T-cell (primary cell): ENCODE data around the gene FLVCR1. TPM values are rescaled to one million over a fixed set of nuclear protein-coding genes. Genes with fewer than 3 reads are reported as not detected.

Experiments
- ATAC-seq, 4 experiments: fragments of 200-7000 bp in 3 of 4; fragments of 150-1000 bp in 1 of 4; cut with Tn5 transposase; replicated peaks in 1 of 4; 1 replicate in 3 of 4; 2 replicates in 1 of 4; pipeline ENCODE4 v1.10.0; 2021; ENCODE audit warnings: moderate library complexity in 3 of 4, mild to moderate bottlenecking in 2 of 4, moderate number of reproducible peaks in 1 of 4
- CTCF ChIA-PET, 2 donors: fragments of 300-600 bp; sonication (Branson Sonifier 250); formaldehyde crosslinking; loops; one replicate each; lab custom pipeline; 2022; ENCODE audit warnings: antibody characterized with exemption in 2 of 2; lab: Charles Lee
- POLR2A ChIA-PET, 2 donors: fragments of 300-600 bp; sonication (Branson Sonifier 250); formaldehyde crosslinking; loops; one replicate each; lab custom pipeline; 2022; ENCODE audit warnings: antibody characterized with exemption in 2 of 2; lab: Charles Lee
- DNase-seq, 35 experiments: peaks; one replicate each; pipeline versions ENCODE4 v3.0.0 to v3.0.0-alpha.2; 2013 to 2023
- H3K27ac ChIP-seq: one replicate; pipeline ENCODE4 v1.5.1; 2013; ENCODE audit warnings: low read length
- H3K27me3 ChIP-seq, 2 experiments: replicated peaks in 1 of 2; 1 replicate in 1 of 2; 2 replicates in 1 of 2; pipeline versions ENCODE4 v1.6.1 to v1.7.0; 2013; ENCODE audit warnings: low read length in 1 of 2, mixed read lengths in 1 of 2; ENCODE audit not compliant: control insufficient read depth in 2 of 2, insufficient read depth in 2 of 2; ENCODE audit errors: extremely low read depth in 1 of 2
- H3K36me3 ChIP-seq, 2 donors: 1 replicate in 1 of 2; 2 replicates in 1 of 2; pipeline versions ENCODE4 v1.6.1 to v1.7.0; 2013; ENCODE audit warnings: low read length in 1 of 2; ENCODE audit not compliant: control insufficient read depth in 2 of 2, insufficient read depth in 1 of 2; ENCODE audit errors: extremely low read depth in 1 of 2
- H3K4me1 ChIP-seq, 2 experiments: 1 replicate in 1 of 2; 2 replicates in 1 of 2; pipeline versions ENCODE4 v1.6.1 to v1.7.0; 2013; ENCODE audit warnings: low read length in 2 of 2, mixed read lengths in 1 of 2; ENCODE audit not compliant: insufficient read depth in 2 of 2, control insufficient read depth in 1 of 2; ENCODE audit errors: extremely low read depth in 1 of 2
- H3K4me3 ChIP-seq, 2 donors: 1 replicate in 1 of 2; 2 replicates in 1 of 2; pipeline versions ENCODE4 v1.5.1 to v1.7.0; 2013; ENCODE audit warnings: mild to moderate bottlenecking in 2 of 2, low read length in 1 of 2, moderate library complexity in 1 of 2; ENCODE audit not compliant: control insufficient read depth in 1 of 2; ENCODE audit errors: extremely low read depth in 1 of 2
- H3K9me3 ChIP-seq: 2 replicates; pipeline ENCODE4 v1.7.0; 2013
- H3K27ac Mint-ChIP-seq, 2 donors: one replicate each; pipeline ENCODE4 v1.8.0; 2020 to 2021; ENCODE audit warnings: mild to moderate bottlenecking in 2 of 2, mixed read lengths in 2 of 2
- H3K27me3 Mint-ChIP-seq, 2 donors: one replicate each; pipeline ENCODE4 v1.8.0; 2021 to 2022; ENCODE audit warnings: mixed read lengths in 2 of 2
- H3K36me3 Mint-ChIP-seq: one replicate; pipeline ENCODE4 v1.8.0; 2021; ENCODE audit warnings: mixed read lengths
- H3K4me1 Mint-ChIP-seq, 3 donors: one replicate each; pipeline ENCODE4 v1.8.0; 2020 to 2022; ENCODE audit warnings: mixed read lengths in 3 of 3, mild to moderate bottlenecking in 1 of 3
- H3K4me3 Mint-ChIP-seq, 3 donors: one replicate each; pipeline ENCODE4 v1.8.0; 2020 to 2022; ENCODE audit warnings: mild to moderate bottlenecking in 3 of 3, mixed read lengths in 3 of 3, moderate library complexity in 3 of 3
- H3K9me3 Mint-ChIP-seq, 3 donors: one replicate each; pipeline ENCODE4 v1.8.0; 2020 to 2022; ENCODE audit warnings: mixed read lengths in 3 of 3
- WGBS: methylation state at CpG from one replicate; pipeline ENCODE4 v1.1.5; 2013; ENCODE audit warnings: missing lambda C conversion rate; ENCODE audit not compliant: insufficient coverage; 5-methylcytosine and 5-hydroxymethylcytosine counted together
- total RNA-seq, 35 experiments: library from RNA in 6 of 35; stranded (reverse) in 6 of 35; fragments of 120-200 nt in 1 of 35; gene quantifications; one replicate each; pipeline versions ENCODE4 v1.2.1 to v1.2.4 and lab custom pipeline; 2013 to 2026

The FLVCR1 gene
- total RNA-seq, 5 donors from 2014 or later (not counting 1 experiment from before 2014, with no cell fraction given) = 8.5 to 10.8 (median 9.5) TPM

DNA sequence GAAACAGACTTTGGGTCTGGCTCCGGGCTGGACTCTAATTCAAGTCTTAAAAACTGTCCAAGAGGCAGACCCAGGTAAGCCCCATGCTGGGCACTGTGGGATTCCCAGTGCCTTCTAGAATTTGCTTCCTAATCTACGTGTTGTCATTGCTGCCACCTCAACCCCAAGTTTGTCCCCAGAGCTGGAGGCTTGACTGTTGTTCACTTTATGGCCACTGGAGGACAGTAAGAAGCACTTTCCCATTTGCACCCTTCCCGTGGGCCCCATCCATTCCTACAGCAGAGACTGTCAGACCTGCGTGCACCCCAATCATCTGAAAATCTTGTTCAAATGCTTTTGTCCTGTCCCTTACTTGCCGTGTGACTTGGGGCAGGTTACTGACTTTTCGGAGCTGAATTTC, 62.8 kb downstream of the FLVCR1 start:
- Mint-ChIP-seq H3K27me3 (peaks cover 9 to 24% of the 10 kb centered on the region in 2 donors), H3K36me3 (no peaks in the 10 kb centered on the region), H3K4me3 (no peak overlapping the region), H3K9me3 (no peaks in the 10 kb centered on the region), H3K4me1 (peaks cover 4 to 6% (median 5%) of the 10 kb centered on the region in 3 donors), H3K27ac (no peak overlapping the region)
- POLR2A ChIA-PET = interaction anchor here in 1 of 2 donors (0.6 kb wide), 1 partner anchor 885 kb away, joined by 3 read pairs; no protein-coding TSS in a partner anchor
- H3K27ac ChIP-seq = no peak overlapping the region
- H3K27me3 ChIP-seq = peaks cover 0 to 27% of the 10 kb centered on the region in 2 experiments
- 65% methylated on average over 5 of the region's 6 CpGs for WGBS
- H3K4me1 ChIP-seq = peaks cover 0 to 7% of the 10 kb centered on the region in 2 experiments
- CTCF ChIA-PET = no interaction called here
- ATAC-seq (no peak), DNase-seq (no peak)
- H3K36me3 ChIP-seq = no peaks in the 10 kb centered on the region
- no peak overlapping the region for H3K4me3 ChIP-seq
- H3K9me3 ChIP-seq = no peaks in the 10 kb centered on the region

DNA sequence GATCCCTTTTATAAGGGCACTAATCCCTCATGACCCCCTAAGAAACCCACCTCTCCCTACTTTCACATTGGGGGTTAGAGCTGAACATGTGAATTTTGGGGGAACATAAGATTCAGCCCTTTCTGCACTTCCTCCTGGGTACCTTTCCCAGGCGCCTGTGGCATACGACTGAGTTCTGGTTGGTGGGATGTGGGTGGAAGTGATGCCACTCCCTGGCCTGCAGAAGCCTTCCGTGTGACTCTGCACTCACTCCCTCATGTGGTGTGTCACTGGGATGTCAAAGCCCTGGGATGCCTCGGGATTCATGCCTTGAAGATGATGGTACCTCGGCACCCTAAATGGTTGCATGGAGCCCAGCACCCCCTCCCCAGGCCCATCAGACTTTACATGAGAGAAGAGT, 63.9 kb downstream of the FLVCR1 start:
- DNase-seq = no peak
- Mint-ChIP-seq H3K36me3 (no peaks in the 10 kb centered on the region), H3K4me3 (no peak overlapping the region), H3K27ac (no peak overlapping the region), H3K9me3 (no peaks in the 10 kb centered on the region), H3K4me1 (peaks cover 0 to 3% (median 0%) of the 10 kb centered on the region in 3 donors), H3K27me3 (peaks cover 5 to 20% of the 10 kb centered on the region in 2 donors)
- no peaks in the 10 kb centered on the region for H3K36me3 ChIP-seq
- CTCF ChIA-PET = no interaction called here
- no peak overlapping the region for H3K27ac ChIP-seq
- POLR2A ChIA-PET = no interaction called here
- H3K9me3 ChIP-seq = no peaks in the 10 kb centered on the region
- peaks cover 0 to 18% of the 10 kb centered on the region in 2 experiments for H3K27me3 ChIP-seq
- H3K4me3 ChIP-seq = no peak overlapping the region
- 100% methylated on average over 1 of the region's 5 CpGs for WGBS
- ATAC-seq = no peak
- no peaks in the 10 kb centered on the region for H3K4me1 ChIP-seq

DNA sequence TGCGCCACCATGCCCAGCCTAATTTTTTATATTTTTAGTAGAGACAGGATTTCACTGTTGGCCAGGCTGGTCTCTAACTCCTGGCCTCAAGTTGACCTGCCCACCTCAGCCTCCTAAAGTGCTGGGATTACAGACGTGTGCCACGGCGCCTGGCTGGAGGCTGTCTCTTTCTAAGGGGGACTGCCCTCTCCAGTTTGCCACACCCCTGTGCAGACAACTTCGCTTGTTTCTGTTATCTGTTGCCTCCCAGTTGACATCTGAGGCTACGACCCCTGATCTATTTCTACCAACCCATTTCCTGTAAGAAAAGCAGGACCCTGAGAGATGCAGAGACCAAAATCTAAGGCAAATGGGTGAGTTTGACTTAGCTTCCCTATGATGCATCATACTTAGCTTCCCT, 68.3 kb downstream of the FLVCR1 start:
- Mint-ChIP-seq H3K4me3 (no peak overlapping the region), H3K27me3 (peaks cover 0 to 5% of the 10 kb centered on the region in 2 donors), H3K4me1 (peaks cover 0 to 3% (median 0%) of the 10 kb centered on the region in 3 donors), H3K36me3 (no peaks in the 10 kb centered on the region), H3K27ac (no peak overlapping the region), H3K9me3 (no peaks in the 10 kb centered on the region)
- Histone ChIP-seq H3K9me3 (no peaks in the 10 kb centered on the region), H3K4me1 (no peaks in the 10 kb centered on the region), H3K27ac (no peak overlapping the region), H3K27me3 (peaks cover 0 to 7% of the 10 kb centered on the region in 2 experiments), H3K36me3 (no peaks in the 10 kb centered on the region), H3K4me3 (no peak overlapping the region)
- POLR2A ChIA-PET = no interaction called here
- CTCF ChIA-PET = no interaction called here
- 95% methylated on average over 4 of the region's 6 CpGs for WGBS
- no peak for ATAC-seq
- no peak for DNase-seq

DNA sequence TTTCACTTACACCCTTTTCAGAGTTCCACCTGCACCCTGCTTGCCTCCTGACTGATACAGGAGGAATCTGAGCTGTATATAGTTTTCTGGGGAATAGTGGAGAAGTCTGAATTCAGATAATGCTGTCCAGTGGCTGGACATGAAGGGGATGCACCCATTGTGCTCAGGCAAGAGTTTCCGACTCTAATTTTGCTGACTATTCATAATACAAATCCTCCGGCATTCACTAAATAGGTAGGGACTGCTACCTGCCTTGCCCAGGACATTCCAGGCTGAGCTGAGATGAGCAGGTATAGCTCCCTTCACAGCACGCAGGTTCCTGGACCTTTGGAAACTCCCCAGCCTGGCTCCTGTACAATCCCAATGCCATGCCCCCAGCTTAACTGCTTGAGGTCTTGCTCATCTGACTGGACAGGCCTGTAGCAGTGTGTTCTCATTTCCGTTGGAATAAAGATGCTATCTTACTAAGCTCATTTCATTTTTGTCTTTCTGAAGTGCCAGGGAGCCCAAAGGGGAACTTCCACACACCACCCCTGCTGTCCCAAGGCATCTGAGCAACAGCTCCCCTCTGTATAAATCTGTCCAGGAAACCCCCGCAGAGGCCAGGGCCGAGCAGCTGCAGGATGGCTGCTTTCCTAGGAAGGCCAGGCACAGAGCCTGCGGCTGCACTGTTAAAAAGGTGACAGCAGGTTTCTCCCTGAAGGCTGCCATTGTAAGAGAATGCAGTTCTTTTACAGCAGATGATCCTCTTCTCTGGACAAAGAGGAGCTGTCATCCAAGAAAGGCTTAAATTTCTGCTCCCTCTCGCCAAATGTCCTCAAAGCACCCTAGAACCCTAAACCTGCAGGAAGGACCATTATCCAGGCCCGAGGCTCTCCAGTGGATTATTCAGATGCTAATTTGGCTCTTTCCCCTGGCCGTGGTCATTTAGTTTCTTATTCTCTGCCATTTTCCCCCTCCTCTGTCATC, 70.5 kb downstream of the FLVCR1 start:
- ChIA-PET CTCF (no interaction called here), POLR2A (no interaction called here)
- no peaks in the 10 kb centered on the region for H3K36me3 Mint-ChIP-seq
- H3K9me3 Mint-ChIP-seq = no peaks in the 10 kb centered on the region
- H3K4me3 ChIP-seq = no peak overlapping the region
- H3K9me3 ChIP-seq = no peaks in the 10 kb centered on the region
- H3K27ac Mint-ChIP-seq = no peak overlapping the region
- peaks cover 0 to 3% (median 0%) of the 10 kb centered on the region in 3 donors for H3K4me1 Mint-ChIP-seq
- ATAC-seq (no peak), DNase-seq (no peak)
- no peaks in the 10 kb centered on the region for H3K36me3 ChIP-seq
- 62% methylated on average over 7 of the region's 10 CpGs for WGBS
- no peaks in the 10 kb centered on the region for H3K4me1 ChIP-seq
- H3K4me3 Mint-ChIP-seq = no peak overlapping the region
- H3K27me3 Mint-ChIP-seq = peaks cover 0 to 3% of the 10 kb centered on the region in 2 donors
- no peak overlapping the region for H3K27ac ChIP-seq
- H3K27me3 ChIP-seq = peaks cover 0 to 7% of the 10 kb centered on the region in 2 experiments

DNA sequence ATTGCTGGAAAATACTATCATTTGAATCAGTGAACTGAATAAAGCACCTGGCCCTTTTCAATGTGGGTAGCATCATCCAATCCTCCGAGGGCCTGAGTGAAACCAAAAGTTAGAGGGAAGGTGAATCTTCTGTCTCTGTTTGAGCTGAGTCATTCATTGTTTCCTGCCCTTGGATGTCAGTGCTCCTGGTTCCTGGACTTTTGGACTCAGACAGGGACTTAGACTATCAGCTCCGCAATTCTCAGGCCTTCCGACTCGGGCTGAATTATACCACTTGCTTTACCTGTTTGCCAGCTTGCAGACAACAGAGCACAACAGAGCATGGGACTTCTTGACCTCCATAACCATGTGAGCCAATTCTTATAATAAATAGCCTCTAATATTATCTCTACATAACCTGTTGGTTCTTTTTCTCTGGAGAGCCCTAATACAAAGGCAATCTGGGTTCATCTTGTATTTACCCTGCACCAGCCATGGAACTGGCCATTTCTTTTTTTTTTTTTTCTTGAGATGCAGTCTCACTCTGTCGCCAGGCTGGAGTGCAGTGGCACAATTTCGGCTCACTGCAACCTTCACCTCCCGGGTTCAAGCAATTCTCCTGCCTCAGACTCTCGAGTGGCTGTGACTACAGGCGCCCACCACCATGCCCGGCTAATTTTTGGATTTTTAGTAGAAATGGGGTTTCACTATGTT, 73.1 kb downstream of the FLVCR1 start:
- DNase-seq = no peak
- CTCF ChIA-PET = no interaction called here
- no peaks in the 10 kb centered on the region for H3K36me3 ChIP-seq
- POLR2A ChIA-PET = interaction anchor here in 1 of 2 donors (0.6 kb wide), 1 partner anchor 1760 kb away, joined by 3 read pairs; no protein-coding TSS in a partner anchor
- no peak overlapping the region for H3K27ac ChIP-seq
- WGBS = 78% methylated on average over 8 of the region's 10 CpGs
- Mint-ChIP-seq H3K9me3 (no peaks in the 10 kb centered on the region), H3K4me1 (no peaks in the 10 kb centered on the region), H3K36me3 (no peaks in the 10 kb centered on the region), H3K4me3 (no peak overlapping the region), H3K27me3 (peaks cover 0 to 3% of the 10 kb centered on the region in 2 donors), H3K27ac (no peak overlapping the region)
- H3K4me1 ChIP-seq = no peaks in the 10 kb centered on the region
- H3K4me3 ChIP-seq = no peak overlapping the region
- ATAC-seq = no peak
- no peaks in the 10 kb centered on the region for H3K9me3 ChIP-seq
- peaks cover 0 to 5% of the 10 kb centered on the region in 2 experiments for H3K27me3 ChIP-seq

DNA sequence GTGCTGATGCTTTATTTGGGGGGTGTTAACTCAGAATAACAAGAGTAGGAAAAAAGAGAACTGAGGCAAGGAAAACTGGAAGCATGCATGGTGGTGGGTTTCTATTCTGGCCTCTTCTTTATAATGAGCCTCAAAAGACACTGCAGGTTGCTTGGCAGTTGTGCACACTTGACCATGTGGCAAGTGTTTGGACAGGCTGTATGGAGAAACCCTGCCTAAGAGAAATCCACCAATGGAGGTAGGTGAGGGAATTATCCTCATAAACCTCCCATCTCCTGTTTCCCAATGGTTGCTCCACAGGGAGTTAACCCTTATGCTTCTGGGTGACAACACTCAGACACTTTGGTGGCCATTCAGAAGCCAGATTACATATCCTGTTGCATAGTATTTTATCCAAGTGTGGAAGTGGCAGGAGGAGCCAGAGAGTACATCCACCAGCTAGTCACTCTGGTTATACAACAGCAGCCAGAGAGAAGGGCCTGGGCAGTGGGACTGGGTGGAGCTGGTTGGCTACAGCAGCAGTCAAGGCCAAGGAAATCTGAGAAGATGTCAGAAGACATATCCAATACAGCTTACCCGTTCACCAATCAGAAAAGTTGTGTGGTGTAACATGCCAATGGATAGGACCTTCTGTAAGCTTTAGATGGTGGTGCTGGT, 75.9 kb downstream of the FLVCR1 start:
- Mint-ChIP-seq H3K36me3 (no peaks in the 10 kb centered on the region), H3K4me1 (no peaks in the 10 kb centered on the region), H3K27ac (no peak overlapping the region), H3K4me3 (no peak overlapping the region), H3K9me3 (no peaks in the 10 kb centered on the region), H3K27me3 (peaks cover 0 to 3% of the 10 kb centered on the region in 2 donors)
- ChIA-PET POLR2A (interaction anchor here in 1 of 2 donors (0.6 kb wide), 1 partner anchor 33 kb away, joined by 7 read pairs; no protein-coding TSS in a partner anchor), CTCF (no interaction called here)
- WGBS = no CpG with 5 or more reads among the region's 1 CpG
- no peaks in the 10 kb centered on the region for H3K36me3 ChIP-seq
- H3K4me3 ChIP-seq = no peak overlapping the region
- no peaks in the 10 kb centered on the region for H3K4me1 ChIP-seq
- no peaks in the 10 kb centered on the region for H3K27me3 ChIP-seq
- no peaks in the 10 kb centered on the region for H3K9me3 ChIP-seq
- H3K27ac ChIP-seq = no peak overlapping the region
- DNase-seq (no peak), ATAC-seq (no peak)
